NOMO-1 treated with DMSO at 0.1 percent for 48 hours (cell line): Measurements from ENCODE around the gene MFGE8.
A peak's percentile ranks its signal among the peaks of the same experiment; 100 is the strongest.
"Not testable (repeated sequence)": the region's sequence is repeated elsewhere in the genome, so short reads cannot be mapped to it uniquely, and the experiment has no call there.

Source experiments
- DNase-seq: peaks from one replicate; lab custom pipeline; 2025; ENCODE audit not compliant: unreplicated experiment; lab: John Stamatoyannopoulos, UW

The MFGE8 gene

GRCh38 chr15:88913017-88913849 is at the start of gene MFGE8:
MFGE8 (minus strand) TSS chr15:88913379; CDS start chr15:88913319, 60 bp downstream.
- DNase-seq, result peak; percentile 61

- DNase-seq, result no peak
Measured at GRCh38 chr15:88959445-88959844, 46.3 kb upstream of the MFGE8 start.

GRCh38 chr15:88956906-88957305 is 43.7 kb upstream of the MFGE8 start:
- no peak for DNase-seq

GRCh38 chr15:88956263-88956662 is 43.1 kb upstream of the MFGE8 start:
- DNase-seq, result no peak

- DNase-seq, result no peak
Measured at GRCh38 chr15:88954431-88955277, 41.5 kb upstream of the MFGE8 start.

GRCh38 chr15:88950600-88951160 is 37.5 kb upstream of the MFGE8 start:
- DNase-seq, result no peak

- no peak for DNase-seq
Measured at GRCh38 chr15:88949734-88950400, 36.7 kb upstream of the MFGE8 start.

- DNase-seq, result no peak
Measured at GRCh38 chr15:88940110-88940675, 27.0 kb upstream of the MFGE8 start.

- no peak for DNase-seq
Measured at GRCh38 chr15:88939486-88939806, 26.3 kb upstream of the MFGE8 start.

- no peak for DNase-seq
Measured at GRCh38 chr15:88938802-88939485, 25.8 kb upstream of the MFGE8 start.

GRCh38 chr15:88934449-88934848 is 21.3 kb upstream of the MFGE8 start:
- DNase-seq, result not testable (repeated sequence)

GRCh38 chr15:88932875-88933330 is 19.7 kb upstream of the MFGE8 start:
- DNase-seq, result no peak

- DNase-seq, result no peak
Measured at GRCh38 chr15:88932271-88932874, 19.2 kb upstream of the MFGE8 start.

GRCh38 chr15:88930579-88930978 is 17.4 kb upstream of the MFGE8 start:
- no peak for DNase-seq

GRCh38 chr15:88929358-88930098 is 16.3 kb upstream of the MFGE8 start:
- DNase-seq, result not testable (repeated sequence)

GRCh38 chr15:88928192-88928591 is 15.0 kb upstream of the MFGE8 start:
- DNase-seq, result not testable (repeated sequence)

GRCh38 chr15:88925648-88926047 is 12.5 kb upstream of the MFGE8 start:
- not testable (repeated sequence) for DNase-seq

- not testable (repeated sequence) for DNase-seq
Measured at GRCh38 chr15:88920892-88921435, 7.8 kb upstream of the MFGE8 start.
